ENCODE results near the gene SUMO2. TPM values are rescaled to one million over a fixed set of nuclear protein-coding genes. Genes with fewer than 3 reads are reported as not detected.

The SUMO2 gene
- total RNA-seq, 4 donors from 2014 or later = 22.5 to 52.8 (median 37.4) TPM

GRCh38 chr17:75155191-75155601 lies 27.6 kb downstream of the SUMO2 start:
- no peaks in the 10 kb centered on the region for H3K9me3 ChIP-seq
- no peaks in the 10 kb centered on the region for H3K27me3 ChIP-seq
- H3K36me3 ChIP-seq = no peaks in the 10 kb centered on the region
- peaks cover 0 to 17% (median 6%) of the 10 kb centered on the region in 4 donors for H3K4me1 ChIP-seq
- H3K4me3 ChIP-seq = no peak overlapping the region
- peak overlapping the region in 3 of 4 donors; percentile 29 to 94 (median 87) for H3K27ac ChIP-seq
- TF ChIP-seq POLR2A (IDR thresholded peaks at IDR 0.05) = no peak
- TF ChIP-seq CTCF (IDR thresholded peaks at IDR 0.05) = no peak
- peak in 1 of 3 donors; percentile 22 for DNase-seq

DNA sequence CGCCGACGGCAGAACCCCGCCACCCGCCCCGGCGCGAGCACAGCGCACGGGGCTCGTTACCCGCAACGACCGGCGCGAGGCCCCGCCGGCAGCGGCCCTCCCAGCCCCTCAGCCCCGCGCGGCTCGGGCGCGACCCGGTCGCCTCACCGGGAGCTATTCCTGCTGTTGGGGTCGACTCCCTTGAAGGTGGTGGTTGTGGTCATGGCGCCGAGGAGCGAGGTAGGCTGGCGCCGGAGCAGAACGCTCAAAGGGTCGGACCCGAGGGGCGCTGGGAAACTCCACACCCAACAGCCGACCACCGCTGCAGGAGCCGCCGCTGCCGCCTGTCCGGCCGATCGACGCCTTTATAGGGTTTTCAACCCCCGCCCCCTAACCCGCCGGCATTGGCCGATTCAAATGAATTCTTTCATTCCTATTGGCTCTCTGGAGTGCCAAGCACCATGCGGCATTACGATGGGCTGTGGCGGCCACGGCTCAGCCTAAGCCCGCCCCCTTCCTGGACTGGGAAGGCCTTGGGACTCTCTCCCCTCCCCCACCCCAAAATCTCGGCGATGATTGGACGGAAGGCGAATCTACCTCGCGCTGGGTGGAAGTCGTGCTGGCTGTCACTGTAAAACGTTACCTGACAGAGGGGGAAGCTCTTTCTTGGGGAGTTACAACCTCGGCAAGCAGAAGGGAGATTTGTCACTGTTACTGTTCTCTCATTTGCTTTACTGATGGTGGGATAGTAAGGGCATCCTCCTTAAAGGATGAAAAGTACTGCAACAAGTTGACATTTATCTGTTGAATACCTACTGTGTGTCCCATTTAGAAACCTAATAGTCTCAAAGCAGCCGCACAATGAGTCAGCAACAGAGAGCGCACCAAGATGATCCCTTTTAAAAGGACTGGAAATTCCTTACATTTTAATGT lies 28.3 kb downstream of the SUMO2 start, which contains the start of gene JPT1:
TSS of gene JPT1 (minus strand) at position 318 of the 912 bp plus-strand sequence. CDS start at position 203, 115 bp downstream.
- no peaks in the 10 kb centered on the region for H3K36me3 ChIP-seq
- H3K27ac ChIP-seq = peak within 1 kb of the TSS; percentile 78 to 94 (median 88)
- H3K4me3 ChIP-seq = peak within 1 kb of the TSS; percentile 85 to 98 (median 93)
- peak; percentile 97 to 100 (median 99) for DNase-seq
- TF ChIP-seq POLR2A (IDR thresholded peaks at IDR 0.05) (peak; percentile 100), CTCF (IDR thresholded peaks at IDR 0.05) (no peak)
- H3K4me1 ChIP-seq = peaks cover 0 to 17% (median 6%) of the 10 kb centered on the region in 4 donors
- no peaks in the 10 kb centered on the region for H3K9me3 ChIP-seq
- H3K27me3 ChIP-seq = no peaks in the 10 kb centered on the region

- H3K27ac ChIP-seq = peak overlapping the region; percentile 78 to 94 (median 88)
- H3K36me3 ChIP-seq = no peaks in the 10 kb centered on the region
- peaks cover 0 to 24% (median 6%) of the 10 kb centered on the region in 4 donors for H3K4me1 ChIP-seq
- H3K27me3 ChIP-seq = no peaks in the 10 kb centered on the region
- no peak for TF ChIP-seq POLR2A (IDR thresholded peaks at IDR 0.05)
- no peak for TF ChIP-seq CTCF (IDR thresholded peaks at IDR 0.05)
- H3K9me3 ChIP-seq = no peaks in the 10 kb centered on the region
- DNase-seq = peak; percentile 36 to 65 (median 60)
- peak overlapping the region; percentile 85 to 98 (median 93) for H3K4me3 ChIP-seq
Observed at GRCh38 chr17:75153780-75154194, 29.0 kb downstream of the SUMO2 start.

DNA sequence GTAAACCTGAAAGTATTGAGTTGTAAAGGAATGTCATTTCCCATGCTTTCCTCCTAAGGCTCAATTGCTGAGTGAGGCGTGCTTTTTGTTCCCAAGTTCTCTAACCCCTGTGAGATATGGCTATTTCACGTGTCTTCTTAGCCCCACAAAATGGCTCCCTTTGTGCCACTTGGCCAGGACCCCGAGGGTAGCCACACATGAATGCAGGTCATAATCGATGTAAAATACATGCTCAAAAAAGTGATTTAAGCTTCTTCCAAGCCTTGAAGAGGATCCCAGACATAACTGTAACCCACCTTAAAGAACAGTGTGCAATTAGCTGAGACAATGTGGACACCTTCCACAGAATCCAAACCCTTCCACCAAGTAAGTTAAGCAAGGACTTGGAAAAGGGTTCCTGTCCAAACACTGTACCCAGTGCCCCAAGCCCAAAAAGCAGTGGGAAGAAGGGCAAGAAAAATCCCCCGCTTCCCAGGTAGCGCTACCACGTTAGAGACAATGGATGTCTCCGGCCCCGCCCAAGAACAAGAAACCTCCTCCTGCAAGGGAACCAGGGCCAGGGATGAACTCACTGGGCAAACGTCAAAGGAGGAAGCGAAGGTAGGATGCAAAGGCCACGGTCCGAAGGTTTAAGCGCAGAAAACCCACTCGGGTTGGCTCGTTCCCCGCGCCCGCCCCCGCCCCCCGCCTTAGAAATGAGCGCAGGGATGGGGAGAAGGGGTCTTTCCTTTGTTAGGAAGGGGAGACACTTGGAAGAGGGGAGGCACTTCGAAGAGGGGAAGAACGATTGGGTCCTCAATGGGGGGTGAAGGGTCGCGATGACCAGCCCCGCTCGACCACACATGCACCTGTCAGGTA lies 29.6 kb downstream of the SUMO2 start:
- peak overlapping the region; percentile 78 to 94 (median 88) for H3K27ac ChIP-seq
- H3K27me3 ChIP-seq = no peaks in the 10 kb centered on the region
- H3K9me3 ChIP-seq = no peaks in the 10 kb centered on the region
- peak in 1 of 2 donors; percentile 50 for TF ChIP-seq POLR2A (IDR thresholded peaks at IDR 0.05)
- no peak for TF ChIP-seq CTCF (IDR thresholded peaks at IDR 0.05)
- peaks cover 0 to 30% (median 6%) of the 10 kb centered on the region in 4 donors for H3K4me1 ChIP-seq
- peak overlapping the region; percentile 85 to 98 (median 93) for H3K4me3 ChIP-seq
- H3K36me3 ChIP-seq = no peaks in the 10 kb centered on the region
- peak; percentile 39 to 84 (median 79) for DNase-seq

GRCh38 chr17:75152523-75152921 lies 30.2 kb downstream of the SUMO2 start:
- Histone ChIP-seq H3K27me3 (no peaks in the 10 kb centered on the region), H3K27ac (peak overlapping the region in 1 of 4 donors; percentile 78), H3K9me3 (no peaks in the 10 kb centered on the region), H3K4me3 (peak overlapping the region in 2 of 4 donors; percentile 89 to 97), H3K4me1 (peaks cover under 1 to 32% (median 6%) of the 10 kb centered on the region in 4 donors), H3K36me3 (peaks cover 0 to 4% (median 0%) of the 10 kb centered on the region in 3 donors)
- DNase-seq = no peak
- TF ChIP-seq CTCF (IDR thresholded peaks at IDR 0.05) (no peak), POLR2A (IDR thresholded peaks at IDR 0.05) (no peak)
